ENCODE measurements around the gene CCNL2. TPM values are rescaled to one million over a fixed set of nuclear protein-coding genes. Genes with fewer than 3 reads are reported as not detected.
"Not testable (repeated sequence)": the region's sequence is repeated elsewhere in the genome, so short reads cannot be mapped to it uniquely, and the experiment has no call there.

The CCNL2 gene
- total RNA-seq, 1 donor from 2014 or later, result 144 TPM

DNA sequence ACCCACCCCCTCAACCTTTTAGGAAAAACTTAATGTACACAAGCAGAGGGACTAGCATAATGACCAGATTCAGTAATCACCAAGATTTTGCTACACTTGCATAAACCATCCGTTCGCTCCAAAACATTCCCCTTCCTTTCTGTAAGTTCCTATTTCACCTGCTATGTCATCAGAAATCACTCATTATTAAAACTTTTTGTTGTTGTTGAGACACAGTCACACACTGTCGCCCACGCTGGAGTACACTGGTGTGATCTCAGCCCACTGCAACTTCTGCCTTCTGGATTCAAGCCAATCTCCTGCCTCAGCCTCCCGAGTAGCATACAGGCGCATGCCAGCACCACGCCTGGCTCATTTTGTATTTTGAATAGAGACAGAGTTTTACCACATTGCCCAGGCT lies 4.5 kb upstream of the CCNL2 start:
- Mint-ChIP-seq H3K27ac (peak overlapping the region; percentile 7), H3K9me3 (no peaks in the 10 kb centered on the region), H3K36me3 (ENCODE audit: low read depth) (peaks cover 74% of the 10 kb centered on the region), H3K4me3 (peak overlapping the region; percentile 18), H3K4me1 (peaks cover 38% of the 10 kb centered on the region), H3K27me3 (no peaks in the 10 kb centered on the region)
- intact Hi-C loops (cut with micrococcal nuclease), result no loop called here
- DNase-seq, result no peak

DNA sequence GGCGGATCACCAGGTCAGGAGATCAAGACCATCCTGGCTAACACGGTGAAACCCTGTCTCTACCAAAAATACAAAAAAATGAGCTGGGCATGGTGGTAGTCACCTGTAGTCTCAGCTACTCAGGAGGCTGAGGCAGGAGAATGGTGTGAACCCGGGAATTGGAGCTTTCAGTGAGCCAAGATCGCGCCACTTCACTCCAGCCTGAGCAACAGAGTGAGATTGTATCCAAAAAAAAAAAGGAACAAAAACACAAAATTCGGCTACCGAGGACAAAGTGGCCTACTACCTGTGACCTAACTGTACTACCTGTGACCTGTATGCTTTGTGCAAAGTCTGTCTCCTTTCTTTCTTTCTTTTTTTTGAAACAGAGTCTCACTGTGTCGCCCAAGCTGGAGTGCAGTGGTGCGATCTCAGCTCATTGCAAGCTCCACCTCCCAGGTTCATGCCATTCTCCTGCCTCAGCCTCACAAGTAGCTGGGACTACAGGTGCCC lies 3.8 kb upstream of the CCNL2 start:
- Mint-ChIP-seq H3K4me1 (peaks cover 37% of the 10 kb centered on the region), H3K36me3 (ENCODE audit: low read depth) (peaks cover 74% of the 10 kb centered on the region), H3K27ac (peak overlapping the region; percentile 7)
- intact Hi-C loops (cut with micrococcal nuclease); H3K4me3 Mint-ChIP-seq; H3K9me3 Mint-ChIP-seq; DNase-seq; H3K27me3 Mint-ChIP-seq: not testable (repeated sequence)

DNA sequence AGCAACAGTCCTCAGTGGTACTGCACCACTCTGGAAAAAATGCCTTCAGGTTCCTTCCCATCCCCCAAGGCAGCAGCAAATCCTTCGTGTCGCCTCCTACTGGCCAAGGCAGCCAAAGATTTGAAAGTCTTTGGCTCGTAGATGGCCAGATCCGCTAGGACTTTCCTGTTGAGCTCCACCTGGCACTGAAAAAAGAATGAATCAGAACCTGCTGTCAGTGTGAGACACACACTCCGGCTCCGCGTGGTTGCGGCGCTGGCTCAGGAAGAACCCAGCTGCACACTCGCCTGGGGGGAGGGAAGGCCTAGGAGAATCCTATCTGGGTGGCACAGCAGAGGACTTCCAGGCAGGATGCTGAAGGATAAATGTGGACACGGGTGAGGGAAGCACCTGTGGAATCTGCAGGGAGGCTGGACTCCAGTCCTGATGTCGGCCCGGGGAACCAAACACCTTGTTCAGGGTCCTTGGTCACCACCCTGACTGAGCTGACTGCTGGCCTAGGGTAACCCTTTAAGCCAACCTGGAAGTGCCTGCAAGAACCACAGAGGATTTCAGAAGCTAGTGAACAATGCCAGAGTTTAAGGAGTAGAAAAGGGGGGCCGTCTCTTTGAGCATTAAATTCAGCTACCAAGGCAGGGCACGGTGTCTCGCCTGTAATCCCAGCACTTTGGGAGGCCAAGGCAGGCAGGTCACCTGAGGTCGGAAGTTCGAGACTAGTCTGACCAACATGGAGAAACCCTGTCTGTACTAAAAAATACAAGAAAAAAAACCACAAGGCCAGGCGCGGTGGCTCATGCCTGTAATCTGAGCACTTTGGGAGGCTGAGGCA lies 3.2 kb upstream of the CCNL2 start:
- H3K27ac Mint-ChIP-seq, result peak overlapping the region; percentile 66
- intact Hi-C loops (cut with micrococcal nuclease), result no loop called here
- peak; percentile 81 for DNase-seq
- no peaks in the 10 kb centered on the region for H3K27me3 Mint-ChIP-seq
- peaks cover 43% of the 10 kb centered on the region for H3K4me1 Mint-ChIP-seq
- no peaks in the 10 kb centered on the region for H3K9me3 Mint-ChIP-seq
- peaks cover 78% of the 10 kb centered on the region for H3K36me3 Mint-ChIP-seq (ENCODE audit: low read depth)
- H3K4me3 Mint-ChIP-seq, result peak overlapping the region; percentile 92

DNA sequence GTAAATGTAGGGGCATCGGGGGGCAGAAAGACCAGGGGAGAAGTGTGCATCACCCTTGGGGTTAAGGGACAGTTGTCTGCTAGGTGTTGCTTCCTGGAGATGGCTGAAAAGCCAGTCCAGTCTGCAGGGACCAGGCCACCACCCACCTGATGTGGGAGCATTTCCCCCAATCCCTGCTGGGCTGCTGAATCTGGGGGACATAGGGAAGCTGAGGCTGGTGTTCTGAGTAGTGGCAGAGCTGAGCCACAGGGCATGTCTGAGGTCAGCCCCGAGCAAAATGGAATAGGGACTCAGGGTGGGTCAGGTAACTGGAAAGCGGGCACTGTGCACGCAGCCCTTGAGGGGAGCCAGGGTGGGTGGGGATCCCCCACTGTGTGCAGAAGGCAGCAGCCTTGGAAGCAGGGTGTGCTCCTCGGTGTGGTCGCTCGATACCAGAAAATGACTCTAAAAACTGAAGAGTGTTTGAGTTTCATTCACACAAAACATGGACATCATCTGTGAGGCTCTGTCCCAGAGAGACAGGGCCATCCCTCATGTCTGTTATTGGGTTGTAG lies 2.4 kb upstream of the CCNL2 start:
- Mint-ChIP-seq H3K27me3 (no peaks in the 10 kb centered on the region), H3K4me3 (peak overlapping the region; percentile 92), H3K27ac (peak overlapping the region; percentile 66), H3K9me3 (no peaks in the 10 kb centered on the region), H3K4me1 (peaks cover 43% of the 10 kb centered on the region), H3K36me3 (ENCODE audit: low read depth) (peaks cover 76% of the 10 kb centered on the region)
- intact Hi-C loops (cut with micrococcal nuclease), result no loop called here
- no peak for DNase-seq

DNA sequence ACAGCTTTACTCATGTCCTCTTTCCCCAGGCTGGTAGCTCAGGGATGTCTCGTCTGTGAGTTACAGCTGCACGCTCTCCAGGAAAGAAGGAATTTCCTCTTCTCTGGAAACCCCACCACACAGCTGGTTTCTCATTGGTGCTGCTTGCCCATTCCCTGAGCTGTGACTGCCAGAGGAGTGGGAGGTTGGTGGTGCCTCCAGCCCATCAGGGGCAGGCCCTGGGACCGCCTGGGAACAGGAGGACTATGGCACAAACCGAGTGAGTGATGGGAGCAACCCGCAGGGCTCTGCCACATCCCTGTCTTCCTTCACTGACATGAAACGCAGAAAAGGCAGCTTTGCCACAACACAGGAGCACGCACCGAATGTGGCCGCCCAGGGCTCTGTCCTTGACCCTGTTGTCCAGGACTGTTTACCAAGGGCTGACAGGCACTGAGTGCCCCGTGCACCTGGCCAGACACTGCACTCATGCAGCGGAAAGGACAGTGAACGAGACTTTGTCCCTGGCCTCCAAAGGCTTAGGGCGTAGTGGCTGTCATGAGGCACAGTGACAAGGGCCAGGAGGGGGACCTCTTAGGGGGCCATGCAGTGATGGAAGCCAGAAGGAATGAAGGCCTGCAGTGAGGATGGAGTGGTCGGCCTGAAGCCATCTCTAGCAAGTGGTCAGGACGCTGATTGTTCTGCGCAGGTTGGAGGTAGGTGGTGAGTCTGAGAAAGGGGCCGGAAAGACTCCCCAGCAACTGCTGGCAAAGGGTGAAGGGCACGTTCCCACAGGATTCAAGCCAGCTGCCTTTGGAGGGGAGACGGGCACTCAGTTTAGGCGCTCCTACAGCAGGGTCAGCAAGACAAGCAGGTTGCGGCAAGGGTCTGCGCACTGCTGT lies 1.7 kb upstream of the CCNL2 start:
- H3K27ac Mint-ChIP-seq, result peak overlapping the region; percentile 90
- intact Hi-C loops (cut with micrococcal nuclease), result no loop called here
- H3K27me3 Mint-ChIP-seq, result no peaks in the 10 kb centered on the region
- H3K9me3 Mint-ChIP-seq, result no peaks in the 10 kb centered on the region
- H3K36me3 Mint-ChIP-seq (ENCODE audit: low read depth), result peaks cover 69% of the 10 kb centered on the region
- DNase-seq, result no peak
- H3K4me1 Mint-ChIP-seq, result peaks cover 41% of the 10 kb centered on the region
- peak overlapping the region; percentile 92 for H3K4me3 Mint-ChIP-seq

DNA sequence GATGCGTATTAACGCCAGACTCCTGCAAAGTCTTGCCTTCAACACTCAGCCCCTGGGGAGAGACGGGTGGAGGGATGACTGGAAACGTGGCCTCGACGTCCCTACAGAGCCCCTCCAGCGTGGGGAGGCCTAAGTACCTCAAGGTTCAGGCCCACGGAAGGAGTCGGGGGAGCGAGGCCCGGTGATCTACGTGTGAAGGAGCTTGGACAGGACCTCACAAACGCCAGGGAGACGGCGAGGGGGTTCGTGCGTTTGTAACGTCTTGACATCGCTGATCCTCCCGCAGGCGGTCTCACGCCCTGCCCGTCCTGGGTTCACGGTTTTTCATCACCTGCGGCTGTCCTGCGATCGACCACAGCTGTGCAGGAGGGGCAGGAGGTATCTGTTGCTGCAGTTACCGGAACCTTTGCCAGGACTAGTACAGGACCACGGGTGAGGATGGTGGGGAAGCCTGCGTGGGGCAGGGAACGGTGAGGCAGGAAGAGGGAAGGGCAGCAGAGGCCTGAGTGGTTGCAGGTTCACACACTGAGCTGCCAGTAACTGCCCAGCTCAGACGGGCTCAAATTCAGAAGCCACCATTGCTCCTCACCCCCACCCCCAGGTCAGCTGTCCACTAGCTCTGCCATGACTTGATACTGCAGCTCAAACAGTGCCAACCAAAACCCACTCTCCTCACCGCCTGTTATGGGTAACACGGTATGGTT lies 889 bp upstream of the CCNL2 start:
- DNase-seq, result no peak
- Mint-ChIP-seq H3K4me3 (peak overlapping the region; percentile 92), H3K4me1 (peaks cover 42% of the 10 kb centered on the region), H3K9me3 (no peaks in the 10 kb centered on the region), H3K27ac (peak overlapping the region; percentile 90), H3K36me3 (ENCODE audit: low read depth) (peaks cover 68% of the 10 kb centered on the region), H3K27me3 (no peaks in the 10 kb centered on the region)
- intact Hi-C loops (cut with micrococcal nuclease), result loop anchor here (1.0 to 5.0 kb wide), 5 partner anchors 7 to 215 kb away; partner anchors contain the start of genes AURKAIP1, DVL1, MIB2 and MRPL20

DNA sequence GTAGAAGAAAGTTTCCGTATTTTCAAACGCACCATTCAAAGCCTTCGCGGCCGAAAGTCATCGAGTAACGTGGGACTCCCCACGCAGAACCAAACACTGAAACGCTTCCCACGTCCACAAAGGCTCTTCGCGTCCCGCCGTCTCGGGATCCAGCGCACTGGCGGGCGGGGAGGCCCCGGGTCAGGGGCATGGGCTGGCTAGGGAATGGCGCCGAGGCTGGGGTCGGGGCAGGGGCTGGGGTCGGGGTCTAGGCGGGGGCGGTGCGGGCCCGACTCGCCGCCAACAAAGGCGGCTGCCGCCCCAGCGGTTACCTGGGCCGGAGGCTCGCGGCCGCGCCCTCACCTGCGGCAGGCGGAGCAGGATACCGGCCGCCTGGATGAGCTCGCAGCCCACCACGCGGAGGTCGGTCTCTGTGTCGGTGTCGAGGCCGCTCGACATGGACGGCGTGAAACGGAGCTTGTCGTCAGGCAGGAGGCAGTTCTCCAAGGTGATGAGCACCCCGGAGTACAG lies 403 bp downstream of the CCNL2 start:
- peaks cover 69% of the 10 kb centered on the region for H3K36me3 Mint-ChIP-seq (ENCODE audit: low read depth)
- H3K9me3 Mint-ChIP-seq, result no peaks in the 10 kb centered on the region
- no peaks in the 10 kb centered on the region for H3K27me3 Mint-ChIP-seq
- H3K4me1 Mint-ChIP-seq, result peaks cover 41% of the 10 kb centered on the region
- intact Hi-C loops (cut with micrococcal nuclease), result loop anchor here (1.0 to 5.0 kb wide), 5 partner anchors 9 to 217 kb away; partner anchors contain the start of genes AURKAIP1, DVL1, MIB2 and MRPL20
- H3K4me3 Mint-ChIP-seq, result peak overlapping the region; percentile 92
- DNase-seq, result no peak
- peak overlapping the region; percentile 85 for H3K27ac Mint-ChIP-seq

DNA sequence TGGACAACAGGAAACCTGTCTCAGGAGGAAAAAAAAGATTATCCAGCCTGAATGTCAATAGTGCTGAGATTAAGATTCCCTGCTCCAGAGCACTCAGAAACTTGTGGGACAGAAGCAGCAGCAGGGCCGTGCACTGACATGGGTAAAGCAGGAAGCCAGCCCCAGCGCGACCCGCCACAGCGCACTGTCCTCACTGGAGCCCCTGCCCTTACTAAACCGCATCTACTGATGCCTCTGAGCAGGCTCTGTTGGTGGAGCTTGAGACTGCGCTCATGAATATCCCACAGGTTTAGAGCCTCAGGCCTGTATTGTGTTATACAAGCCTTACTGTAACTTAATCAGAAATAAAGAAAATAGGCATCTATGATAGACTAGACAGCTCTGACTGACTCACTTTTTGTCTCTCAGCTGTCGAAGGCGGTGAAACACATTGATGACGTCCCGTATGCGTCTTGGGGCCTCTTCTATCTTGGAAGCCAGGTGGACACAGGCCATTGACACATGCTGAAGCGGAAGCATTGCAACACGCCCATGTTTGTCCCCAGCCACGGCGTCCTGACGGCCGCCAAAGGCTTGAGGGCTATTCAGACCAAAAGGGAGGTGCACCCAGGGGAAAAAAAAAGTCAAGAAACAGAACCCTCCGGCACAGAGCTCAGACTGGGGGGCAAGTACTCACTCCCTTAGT lies 1.2 kb downstream of the CCNL2 start:
- Mint-ChIP-seq H3K4me1 (peaks cover 36% of the 10 kb centered on the region), H3K4me3 (peak overlapping the region; percentile 92), H3K36me3 (ENCODE audit: low read depth) (peaks cover 71% of the 10 kb centered on the region), H3K27ac (peak overlapping the region; percentile 85), H3K9me3 (no peaks in the 10 kb centered on the region), H3K27me3 (no peaks in the 10 kb centered on the region)
- intact Hi-C loops (cut with micrococcal nuclease), result loop anchor here (2.0 to 5.0 kb wide), 2 partner anchors 34 to 49 kb away; partner anchors contain the start of gene DVL1
- DNase-seq, result no peak

DNA sequence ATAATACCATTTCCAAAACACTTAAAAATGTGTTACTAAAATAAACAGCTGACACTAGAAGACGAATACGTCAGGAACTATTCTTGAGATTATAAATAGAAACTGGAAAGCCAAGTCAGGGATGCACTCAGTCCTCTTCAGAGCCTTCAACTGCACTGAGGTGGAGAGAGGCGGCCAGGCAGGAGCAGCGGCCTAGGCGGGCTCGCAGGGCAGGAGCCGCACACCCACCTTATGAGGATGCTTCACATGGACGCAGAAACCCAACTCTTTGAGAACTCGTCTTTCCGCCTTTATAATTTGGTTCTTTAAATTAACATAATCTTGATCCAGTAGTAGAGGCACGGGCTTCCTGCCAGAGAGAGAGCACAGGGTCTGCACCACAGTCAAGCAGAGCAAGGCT lies 4.0 kb downstream of the CCNL2 start:
- no peaks in the 10 kb centered on the region for H3K27me3 Mint-ChIP-seq
- H3K27ac Mint-ChIP-seq, result no peak overlapping the region
- H3K36me3 Mint-ChIP-seq (ENCODE audit: low read depth), result peaks cover 72% of the 10 kb centered on the region
- DNase-seq, result no peak
- intact Hi-C loops (cut with micrococcal nuclease), result loop anchor here (5.0 kb wide), 1 partner anchor 37 kb away; no protein-coding TSS in a partner anchor
- H3K9me3 Mint-ChIP-seq, result no peaks in the 10 kb centered on the region
- no peak overlapping the region for H3K4me3 Mint-ChIP-seq
- peaks cover 19% of the 10 kb centered on the region for H3K4me1 Mint-ChIP-seq

DNA sequence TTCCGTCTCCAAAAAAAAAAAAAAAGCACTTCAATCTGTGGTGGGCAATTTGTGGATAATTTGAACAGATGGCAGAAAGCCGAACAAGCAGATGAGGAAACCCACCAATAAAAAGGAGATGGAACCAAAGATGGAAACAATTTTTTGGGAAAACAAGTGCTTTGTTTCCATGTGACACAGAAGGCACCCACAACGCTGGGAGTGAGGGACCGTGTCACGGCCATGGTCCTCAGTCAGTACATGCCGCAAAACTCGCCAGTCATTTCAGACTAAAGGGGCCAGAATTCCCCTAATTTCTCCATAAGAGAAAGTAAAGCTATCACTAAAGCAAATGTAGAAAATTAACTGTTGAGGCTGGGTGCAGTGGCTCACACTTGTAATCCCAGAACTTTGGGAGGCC lies 5.0 kb downstream of the CCNL2 start:
- H3K9me3 Mint-ChIP-seq, result no peaks in the 10 kb centered on the region
- intact Hi-C loops (cut with micrococcal nuclease), result no loop called here
- H3K27me3 Mint-ChIP-seq, result no peaks in the 10 kb centered on the region
- DNase-seq, result no peak
- peaks cover 74% of the 10 kb centered on the region for H3K36me3 Mint-ChIP-seq (ENCODE audit: low read depth)
- H3K27ac Mint-ChIP-seq, result no peak overlapping the region
- peaks cover 17% of the 10 kb centered on the region for H3K4me1 Mint-ChIP-seq
- H3K4me3 Mint-ChIP-seq, result no peak overlapping the region

DNA sequence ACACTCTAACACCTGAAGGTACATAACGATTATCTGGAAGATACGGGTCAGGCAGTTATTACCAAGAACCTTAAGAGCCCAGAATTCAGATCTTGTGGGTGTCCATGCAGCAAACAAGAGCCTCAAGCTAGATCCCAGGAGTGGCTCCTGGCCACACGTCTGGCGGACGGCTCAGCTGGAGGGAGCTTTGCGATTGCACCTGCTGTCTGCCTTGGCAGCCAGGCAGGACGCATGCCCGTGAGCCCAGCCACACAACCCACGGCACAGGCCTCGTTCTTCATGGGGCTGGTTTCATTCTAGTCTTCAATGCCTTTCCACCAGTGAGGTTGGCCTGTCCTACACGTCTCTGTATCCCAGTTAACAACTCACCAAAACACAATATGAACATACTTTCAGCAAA lies 5.7 kb downstream of the CCNL2 start:
- no peak overlapping the region for H3K27ac Mint-ChIP-seq
- H3K36me3 Mint-ChIP-seq (ENCODE audit: low read depth), result peaks cover 80% of the 10 kb centered on the region
- H3K9me3 Mint-ChIP-seq, result no peaks in the 10 kb centered on the region
- no peaks in the 10 kb centered on the region for H3K27me3 Mint-ChIP-seq
- H3K4me3 Mint-ChIP-seq, result no peak overlapping the region
- intact Hi-C loops (cut with micrococcal nuclease), result no loop called here
- peaks cover 17% of the 10 kb centered on the region for H3K4me1 Mint-ChIP-seq
- no peak for DNase-seq

DNA sequence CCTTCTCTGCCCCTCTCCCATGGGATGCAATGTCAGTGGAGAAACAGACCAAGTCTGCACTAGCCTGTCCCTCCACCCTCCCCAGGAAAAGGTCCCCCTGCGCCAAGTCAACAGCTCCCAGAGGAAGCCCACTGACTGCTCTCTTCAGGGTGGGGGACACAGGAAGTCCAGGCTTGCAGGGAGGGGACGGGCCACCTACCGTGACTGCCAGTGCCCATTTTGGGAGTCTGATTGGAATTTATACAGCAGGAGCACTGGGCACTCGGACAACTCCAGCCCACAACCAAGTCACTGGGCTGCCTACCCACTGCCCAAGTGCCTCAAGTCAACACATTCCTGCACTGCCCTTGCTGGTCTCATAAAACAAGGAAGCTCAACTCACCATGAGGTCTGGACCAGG lies 6.1 kb downstream of the CCNL2 start:
- no peak for DNase-seq
- H3K9me3 Mint-ChIP-seq, result no peaks in the 10 kb centered on the region
- H3K27ac Mint-ChIP-seq, result no peak overlapping the region
- no peak overlapping the region for H3K4me3 Mint-ChIP-seq
- H3K36me3 Mint-ChIP-seq (ENCODE audit: low read depth), result peaks cover 81% of the 10 kb centered on the region
- intact Hi-C loops (cut with micrococcal nuclease), result no loop called here
- peaks cover 15% of the 10 kb centered on the region for H3K4me1 Mint-ChIP-seq
- H3K27me3 Mint-ChIP-seq, result no peaks in the 10 kb centered on the region
